HUES6 (cell line): ENCODE results near the gene DOK6.

Experiments
- H3K27ac ChIP-seq: 2 replicates; pipeline ENCODE4 v1.7.0; 2013; ENCODE audit warnings: low read depth, mild to moderate bottlenecking, low read length, inconsistent platforms
- H3K27me3 ChIP-seq: 2 replicates; pipeline ENCODE4 v1.6.1; 2013; ENCODE audit warnings: low read length; ENCODE audit not compliant: control insufficient read depth, insufficient read depth
- H3K36me3 ChIP-seq: 2 replicates; pipeline ENCODE4 v1.6.1; 2013; ENCODE audit warnings: low read length; ENCODE audit not compliant: control insufficient read depth, insufficient read depth
- H3K4me1 ChIP-seq: 2 replicates; pipeline ENCODE4 v1.6.1; 2013; ENCODE audit warnings: low read length; ENCODE audit not compliant: control insufficient read depth, insufficient read depth
- H3K4me3 ChIP-seq: 2 replicates; pipeline ENCODE4 v1.5.1; 2013; ENCODE audit warnings: low read depth, low read length
- H3K9ac ChIP-seq: one replicate; pipeline ENCODE4 v1.6.1; 2013; ENCODE audit warnings: mild to moderate bottlenecking, low read length
- H3K9me3 ChIP-seq: 2 replicates; pipeline ENCODE4 v1.6.1; 2013; ENCODE audit warnings: low read depth, low read length; ENCODE audit not compliant: control insufficient read depth, insufficient read depth

DOK6 gene

GRCh38 chr18:69880083-69880482, 479.4 kb downstream of the DOK6 start:
- Histone ChIP-seq H3K4me3 (no peak overlapping the region), H3K27me3 (no peaks in the 10 kb centered on the region), H3K9me3 (peaks cover 13% of the 10 kb centered on the region; the same call in 1 of the 2 replicates), H3K36me3 (no peaks in the 10 kb centered on the region), H3K4me1 (peaks cover 9% of the 10 kb centered on the region; the same call in 1 of the 2 replicates), H3K9ac (no peak overlapping the region), H3K27ac (peak overlapping the region; percentile 13; the same call in 1 of the 2 replicates)

DNA sequence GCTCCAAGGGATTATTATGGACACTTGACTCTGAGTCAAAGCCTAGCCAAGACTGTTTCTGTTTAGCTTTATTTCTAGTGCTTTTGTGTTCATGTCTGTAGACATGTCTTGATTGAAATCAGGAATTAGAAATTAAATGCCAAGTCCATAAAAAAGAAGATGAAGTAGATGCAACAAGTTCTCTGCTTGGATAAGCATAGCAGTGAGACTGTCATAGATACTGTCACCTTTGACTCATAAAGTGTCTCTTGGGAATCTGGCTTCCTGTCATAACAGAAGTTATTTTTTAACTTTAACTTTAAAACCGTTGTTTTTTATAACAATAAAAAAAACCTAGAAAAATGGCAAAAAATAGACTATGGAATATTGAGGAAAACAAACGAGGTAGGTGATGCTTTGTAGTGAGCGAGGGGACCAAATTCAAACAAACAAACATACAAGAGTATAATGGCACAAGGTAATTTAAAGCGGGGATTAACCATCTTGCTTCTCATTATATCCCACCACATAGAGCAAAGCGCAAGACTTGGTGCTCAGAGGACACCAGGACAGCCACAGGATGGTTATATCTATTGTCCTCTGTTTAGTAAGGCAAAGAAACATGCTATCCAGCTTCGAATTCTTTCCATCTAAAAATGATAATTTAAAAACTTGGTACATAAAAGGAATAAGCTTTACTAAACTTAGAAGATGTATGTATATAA, 482.4 kb downstream of the DOK6 start:
- H3K4me3 ChIP-seq = no peak overlapping the region
- no peak overlapping the region for H3K27ac ChIP-seq
- H3K36me3 ChIP-seq = no peaks in the 10 kb centered on the region
- peaks cover 9% of the 10 kb centered on the region; the same call in 1 of the 2 replicates for H3K4me1 ChIP-seq
- H3K9ac ChIP-seq = no peak overlapping the region
- H3K27me3 ChIP-seq = no peaks in the 10 kb centered on the region
- peaks cover 11% of the 10 kb centered on the region; the same call in 1 of the 2 replicates for H3K9me3 ChIP-seq

DNA sequence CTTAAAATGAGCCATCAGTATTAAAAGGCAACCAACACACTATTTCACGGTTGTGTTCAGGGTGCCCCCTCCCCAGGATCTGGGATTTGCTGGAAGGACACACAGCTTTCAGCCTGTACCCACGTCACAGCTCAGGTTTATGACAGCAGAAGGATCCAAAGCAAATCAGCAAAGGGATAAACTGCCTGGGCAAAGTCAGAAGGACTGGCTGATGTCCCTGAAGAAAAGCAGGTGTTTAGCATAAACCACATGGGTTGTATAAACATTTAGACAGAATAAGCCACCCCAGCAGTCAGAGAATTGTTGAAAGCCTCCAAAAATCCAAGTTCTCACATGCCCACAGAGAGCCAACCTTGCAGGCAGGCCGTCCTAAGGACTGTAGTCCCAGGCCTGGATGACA, 483.1 kb downstream of the DOK6 start:
- H3K27me3 ChIP-seq = no peaks in the 10 kb centered on the region
- peaks cover 3% of the 10 kb centered on the region; the same call in 1 of the 2 replicates for H3K4me1 ChIP-seq
- no peak overlapping the region for H3K27ac ChIP-seq
- H3K9me3 ChIP-seq = peaks cover 6% of the 10 kb centered on the region; the same call in 1 of the 2 replicates
- H3K9ac ChIP-seq = no peak overlapping the region
- no peak overlapping the region for H3K4me3 ChIP-seq
- no peaks in the 10 kb centered on the region for H3K36me3 ChIP-seq

GRCh38 chr18:69885355-69885754, 484.7 kb downstream of the DOK6 start:
- Histone ChIP-seq H3K27ac (no peak overlapping the region), H3K9me3 (no peaks in the 10 kb centered on the region), H3K36me3 (no peaks in the 10 kb centered on the region), H3K27me3 (no peaks in the 10 kb centered on the region), H3K9ac (no peak overlapping the region), H3K4me3 (no peak overlapping the region), H3K4me1 (no peaks in the 10 kb centered on the region)

DNA sequence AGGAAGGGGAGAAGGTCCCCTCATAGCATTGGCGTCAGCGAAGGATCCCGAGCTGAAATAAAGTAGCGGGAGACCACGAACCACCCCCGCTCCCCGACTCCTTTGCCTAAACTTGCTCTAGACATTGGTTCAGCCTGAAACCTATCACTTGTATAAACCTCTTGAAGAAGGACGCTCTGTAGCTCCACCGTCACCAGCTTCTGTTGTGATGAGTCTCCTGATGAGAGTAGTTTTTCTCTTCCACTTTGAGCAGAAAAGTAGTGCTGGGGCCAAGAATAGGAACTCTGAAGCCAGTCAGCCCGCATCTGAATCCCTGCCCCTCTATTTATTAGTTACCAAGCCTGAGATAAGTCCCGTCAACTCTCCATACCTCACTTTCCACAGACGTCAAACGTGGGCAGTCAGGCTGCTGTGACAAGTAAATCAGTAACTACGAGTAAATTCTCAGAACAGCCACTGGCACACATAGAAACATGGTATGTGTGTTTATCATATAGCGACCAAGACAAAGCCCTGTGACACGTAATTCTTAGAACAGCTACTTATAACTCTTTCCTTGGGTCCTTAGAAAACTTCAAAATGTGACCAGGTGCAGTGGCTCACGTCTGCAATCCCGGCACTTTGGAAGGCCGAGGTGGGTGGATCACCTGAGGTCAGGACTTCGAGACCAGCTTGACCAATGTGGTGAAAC, 485.3 kb downstream of the DOK6 start:
- Histone ChIP-seq H3K27me3 (no peaks in the 10 kb centered on the region), H3K4me1 (no peaks in the 10 kb centered on the region), H3K36me3 (no peaks in the 10 kb centered on the region), H3K9me3 (no peaks in the 10 kb centered on the region), H3K4me3 (no peak overlapping the region), H3K27ac (no peak overlapping the region), H3K9ac (no peak overlapping the region)

GRCh38 chr18:69887256-69887655, 486.6 kb downstream of the DOK6 start:
- H3K4me1 ChIP-seq = no peaks in the 10 kb centered on the region
- H3K36me3 ChIP-seq = no peaks in the 10 kb centered on the region
- H3K27me3 ChIP-seq = no peaks in the 10 kb centered on the region
- H3K9me3 ChIP-seq = no peaks in the 10 kb centered on the region
- no peak overlapping the region for H3K9ac ChIP-seq
- H3K4me3 ChIP-seq = no peak overlapping the region
- no peak overlapping the region for H3K27ac ChIP-seq

DNA sequence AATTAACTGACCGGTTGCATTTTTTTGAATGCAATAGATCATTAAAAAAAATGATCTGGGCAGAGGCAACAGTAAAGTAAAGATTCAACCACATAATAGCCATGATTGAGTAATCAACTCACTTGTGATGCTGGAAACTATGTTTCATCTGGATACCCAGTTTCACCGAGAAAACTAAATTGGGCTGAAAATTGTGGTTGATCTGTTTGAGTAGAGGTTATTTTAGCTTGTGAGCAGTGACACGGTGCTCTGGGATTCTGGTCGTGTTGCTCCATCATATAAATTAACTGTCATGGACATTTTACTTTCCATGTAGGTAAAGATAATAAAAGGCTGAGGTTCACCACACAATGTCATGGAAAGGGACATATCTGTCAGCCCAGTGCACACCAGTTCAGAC, 488.3 kb downstream of the DOK6 start:
- no peaks in the 10 kb centered on the region for H3K4me1 ChIP-seq
- H3K9ac ChIP-seq = no peak overlapping the region
- H3K36me3 ChIP-seq = no peaks in the 10 kb centered on the region
- no peaks in the 10 kb centered on the region for H3K9me3 ChIP-seq
- no peaks in the 10 kb centered on the region for H3K27me3 ChIP-seq
- H3K4me3 ChIP-seq = no peak overlapping the region
- H3K27ac ChIP-seq = no peak overlapping the region

DNA sequence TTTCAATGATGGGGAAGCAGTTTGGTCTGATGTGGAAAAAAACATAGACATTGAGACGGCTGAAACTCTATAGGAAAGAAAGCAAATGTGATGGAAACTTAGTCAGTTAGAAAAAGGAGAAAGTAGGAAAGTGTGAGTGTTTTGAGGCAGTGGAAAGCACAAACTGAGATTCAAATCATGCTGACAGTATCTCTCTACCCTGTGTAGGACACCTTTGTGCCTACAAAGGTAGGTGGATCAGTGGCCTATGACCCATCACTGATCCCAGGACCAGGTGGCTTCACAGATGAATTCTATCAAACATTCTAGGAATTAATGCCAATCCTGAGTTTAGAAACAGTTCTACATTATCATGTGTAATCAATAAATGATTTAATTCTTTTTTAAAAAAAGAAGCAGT, 489.9 kb downstream of the DOK6 start:
- H3K36me3 ChIP-seq = no peaks in the 10 kb centered on the region

DNA sequence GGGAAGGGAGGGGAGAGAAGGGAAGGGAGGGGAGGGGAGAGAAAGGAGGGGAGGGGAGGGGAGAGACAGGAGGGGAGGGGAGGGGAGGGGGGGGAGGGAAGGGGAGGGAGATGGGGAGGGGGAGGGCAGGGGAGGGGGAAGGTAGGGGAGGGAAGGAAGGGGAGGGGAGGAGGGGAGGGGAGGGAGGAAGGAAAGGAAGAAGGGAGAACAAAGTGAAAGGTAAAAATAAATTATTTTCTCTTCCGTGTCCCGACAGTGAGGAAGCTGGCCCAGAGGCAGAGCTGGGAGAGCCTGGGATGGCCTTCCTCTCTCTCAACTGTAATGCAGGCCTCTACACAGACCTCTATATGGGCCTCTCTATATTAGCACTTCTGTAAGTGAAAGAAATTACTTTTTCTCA, 493.8 kb downstream of the DOK6 start:
- Histone ChIP-seq H3K4me3 (no peak overlapping the region), H3K27ac (no peak overlapping the region), H3K9me3 (no peaks in the 10 kb centered on the region), H3K9ac (no peak overlapping the region), H3K36me3 (no peaks in the 10 kb centered on the region), H3K27me3 (no peaks in the 10 kb centered on the region), H3K4me1 (peaks cover 5% of the 10 kb centered on the region; the same call in 1 of the 2 replicates)

More for the DNA sequence above, 489.9 kb downstream of the DOK6 start:
- H3K27me3 ChIP-seq = no peaks in the 10 kb centered on the region
- H3K9me3 ChIP-seq = no peaks in the 10 kb centered on the region
- no peak overlapping the region for H3K4me3 ChIP-seq
- no peak overlapping the region for H3K27ac ChIP-seq
- H3K9ac ChIP-seq = no peak overlapping the region
- peaks cover 2% of the 10 kb centered on the region; the same call in 1 of the 2 replicates for H3K4me1 ChIP-seq

DNA sequence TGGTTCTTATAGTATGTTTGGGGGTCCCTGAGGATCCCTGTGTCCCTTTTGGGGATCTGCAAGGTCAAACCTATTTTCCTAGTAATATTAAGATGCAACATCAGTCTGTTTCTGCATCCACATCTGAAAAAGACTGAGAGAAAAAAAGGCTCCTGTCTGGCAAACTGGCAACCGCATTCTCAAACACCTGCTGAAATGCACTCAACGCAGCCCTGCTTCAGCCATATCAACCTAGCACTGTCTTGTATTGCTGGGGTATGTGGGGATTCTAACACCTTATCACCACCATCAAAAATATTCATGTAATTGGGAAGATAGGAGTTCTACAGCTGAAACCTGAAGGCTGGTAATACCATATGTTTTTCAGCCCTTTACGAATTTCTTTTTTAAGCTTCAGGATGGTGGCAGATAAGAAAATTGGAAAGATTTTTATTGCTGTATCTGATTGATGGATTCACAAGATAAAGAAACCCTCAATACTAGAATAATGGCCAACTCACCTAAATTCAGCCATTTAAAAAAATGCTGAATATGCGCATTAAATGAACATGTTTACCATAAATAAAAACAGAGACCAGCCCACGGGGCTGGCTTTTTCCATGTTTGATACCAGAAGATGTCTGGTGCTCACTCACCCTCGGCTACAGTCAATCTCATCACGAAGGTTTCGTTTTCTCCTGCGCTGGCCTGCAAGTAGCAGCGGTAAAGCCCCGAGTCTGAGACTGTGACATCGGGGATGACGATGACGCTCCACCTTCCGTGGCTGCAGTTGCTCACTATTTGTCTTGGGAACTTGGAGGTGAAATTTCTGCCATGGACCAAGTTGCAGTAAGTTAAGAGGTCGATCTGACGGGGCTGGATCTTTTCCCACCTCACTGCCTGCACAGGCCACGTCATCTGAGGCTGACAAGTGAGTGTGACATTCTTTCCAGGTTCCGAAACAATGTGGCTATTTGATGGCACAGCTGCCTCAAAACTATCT, 494.7 kb downstream of the DOK6 start:
- Histone ChIP-seq H3K4me1 (peaks cover 5% of the 10 kb centered on the region; the same call in 1 of the 2 replicates), H3K9ac (no peak overlapping the region), H3K36me3 (no peaks in the 10 kb centered on the region), H3K27ac (no peak overlapping the region), H3K9me3 (no peaks in the 10 kb centered on the region), H3K4me3 (no peak overlapping the region), H3K27me3 (no peaks in the 10 kb centered on the region)
